Liver (tissue), 3 donors: ENCODE data around the gene FGD6.

Experiments
- JUND ChIP-seq, 2 donors: IDR thresholded peaks; 2 replicates each; pipeline ENCODE4 v1.6.1; 2016; ENCODE audit warnings: antibody characterized with exemption in 2 of 2
- NR2F2 ChIP-seq: IDR thresholded peaks from 2 replicates; pipeline ENCODE4 v1.6.1; 2016; ENCODE audit warnings: antibody characterized with exemption
- SP1 ChIP-seq: IDR thresholded peaks from 2 replicates; pipeline ENCODE4 v1.6.1; 2018; ENCODE audit warnings: antibody characterized with exemption, mild to moderate bottlenecking
- TAF1 ChIP-seq: conservative IDR thresholded peaks from 2 replicates; pipeline ENCODE4 v1.6.1; 2016; ENCODE audit warnings: antibody characterized with exemption, mild to moderate bottlenecking
- YY1 ChIP-seq: IDR thresholded peaks from 2 replicates; pipeline ENCODE4 v1.6.1; 2016; ENCODE audit warnings: antibody characterized with exemption, mild to moderate bottlenecking
- TF ChIP-seq, protein P1 (sequence below): fragments of 150-350 bp; IDR thresholded peaks from 2 replicates; pipeline ENCODE4 v1.5.1; 2017; ENCODE audit warnings: improper control_type of control experiment, low read depth, low read length; ENCODE audit not compliant: missing input control
- TF ChIP-seq, protein P2 (sequence below): IDR thresholded peaks from 2 replicates; pipeline ENCODE4 v1.6.1; 2016; ENCODE audit warnings: antibody characterized with exemption
- donor health status: healthy.
- donor health status: healthy.

DNA sequence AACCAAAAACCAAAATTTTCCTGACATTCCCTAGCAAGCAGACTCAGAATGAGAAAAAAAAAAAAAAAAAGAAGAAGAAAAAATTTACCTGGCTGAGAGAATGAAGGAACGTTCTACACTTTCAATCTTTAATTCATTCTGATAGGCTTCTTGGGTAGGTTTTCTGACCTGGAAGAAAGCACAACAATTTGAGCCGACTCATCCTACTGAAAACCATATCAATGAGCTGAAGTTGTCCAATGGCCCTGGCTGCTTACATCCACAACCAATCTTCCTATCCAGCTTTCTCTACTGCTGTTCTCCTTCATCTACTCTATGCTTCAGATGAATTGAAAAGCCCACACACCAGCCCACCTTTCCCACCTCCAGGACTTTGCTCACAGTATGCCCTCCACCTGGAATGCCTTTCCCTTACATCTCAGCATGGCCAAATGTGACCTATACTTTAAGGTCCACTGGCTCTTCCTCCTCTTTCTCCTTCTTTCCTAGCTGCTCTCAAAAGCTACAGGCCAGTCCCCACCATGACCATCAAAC is 112.3 kb downstream of the FGD6 start:
- TF ChIP-seq, protein P1, sequence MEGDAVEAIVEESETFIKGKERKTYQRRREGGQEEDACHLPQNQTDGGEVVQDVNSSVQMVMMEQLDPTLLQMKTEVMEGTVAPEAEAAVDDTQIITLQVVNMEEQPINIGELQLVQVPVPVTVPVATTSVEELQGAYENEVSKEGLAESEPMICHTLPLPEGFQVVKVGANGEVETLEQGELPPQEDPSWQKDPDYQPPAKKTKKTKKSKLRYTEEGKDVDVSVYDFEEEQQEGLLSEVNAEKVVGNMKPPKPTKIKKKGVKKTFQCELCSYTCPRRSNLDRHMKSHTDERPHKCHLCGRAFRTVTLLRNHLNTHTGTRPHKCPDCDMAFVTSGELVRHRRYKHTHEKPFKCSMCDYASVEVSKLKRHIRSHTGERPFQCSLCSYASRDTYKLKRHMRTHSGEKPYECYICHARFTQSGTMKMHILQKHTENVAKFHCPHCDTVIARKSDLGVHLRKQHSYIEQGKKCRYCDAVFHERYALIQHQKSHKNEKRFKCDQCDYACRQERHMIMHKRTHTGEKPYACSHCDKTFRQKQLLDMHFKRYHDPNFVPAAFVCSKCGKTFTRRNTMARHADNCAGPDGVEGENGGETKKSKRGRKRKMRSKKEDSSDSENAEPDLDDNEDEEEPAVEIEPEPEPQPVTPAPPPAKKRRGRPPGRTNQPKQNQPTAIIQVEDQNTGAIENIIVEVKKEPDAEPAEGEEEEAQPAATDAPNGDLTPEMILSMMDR = no peak
- TF ChIP-seq, protein P2, sequence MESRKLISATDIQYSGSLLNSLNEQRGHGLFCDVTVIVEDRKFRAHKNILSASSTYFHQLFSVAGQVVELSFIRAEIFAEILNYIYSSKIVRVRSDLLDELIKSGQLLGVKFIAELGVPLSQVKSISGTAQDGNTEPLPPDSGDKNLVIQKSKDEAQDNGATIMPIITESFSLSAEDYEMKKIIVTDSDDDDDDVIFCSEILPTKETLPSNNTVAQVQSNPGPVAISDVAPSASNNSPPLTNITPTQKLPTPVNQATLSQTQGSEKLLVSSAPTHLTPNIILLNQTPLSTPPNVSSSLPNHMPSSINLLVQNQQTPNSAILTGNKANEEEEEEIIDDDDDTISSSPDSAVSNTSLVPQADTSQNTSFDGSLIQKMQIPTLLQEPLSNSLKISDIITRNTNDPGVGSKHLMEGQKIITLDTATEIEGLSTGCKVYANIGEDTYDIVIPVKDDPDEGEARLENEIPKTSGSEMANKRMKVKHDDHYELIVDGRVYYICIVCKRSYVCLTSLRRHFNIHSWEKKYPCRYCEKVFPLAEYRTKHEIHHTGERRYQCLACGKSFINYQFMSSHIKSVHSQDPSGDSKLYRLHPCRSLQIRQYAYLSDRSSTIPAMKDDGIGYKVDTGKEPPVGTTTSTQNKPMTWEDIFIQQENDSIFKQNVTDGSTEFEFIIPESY = no peak
- TF ChIP-seq TAF1 = no peak
- TF ChIP-seq YY1 = no peak
- TF ChIP-seq SP1 = no peak
- no peak for TF ChIP-seq NR2F2
- TF ChIP-seq JUND (IDR thresholded peaks at IDR 0.05) = no peak
